Measurements from ENCODE around the gene BTNL2. TPM values are rescaled to one million over a fixed set of nuclear protein-coding genes. Genes with fewer than 3 reads are reported as not detected.

BTNL2 gene
- total RNA-seq, 1 experiment from 2014 or later: not detected

- intact Hi-C loops (cut with micrococcal nuclease; ENCODE audit: unreplicated experiment) (no loop called here), in situ Hi-C loops (cut with HindIII; ENCODE audit: low pct_unique_long_range_greater_than_20kb, low sequenced_read_pairs) (no loop called here)
- H3K27ac ChIP-seq (ENCODE audit: low read length): no peak overlapping the region
- H3K4me1 ChIP-seq (ENCODE audit: control insufficient read depth, insufficient read depth, low read length): peaks cover 4% of the 10 kb centered on the region; the same call in 1 of the 2 replicates
- TF ChIP-seq POLR2AphosphoS5 (IDR thresholded peaks at IDR 0.05; ENCODE audit: low read depth, low read length) (no peak), SIN3A (IDR thresholded peaks at IDR 0.05; ENCODE audit: borderline replicate concordance, insufficient read depth, low read depth, low read length) (no peak), REST (IDR thresholded peaks at IDR 0.05; ENCODE audit: insufficient read depth in 1 of 2, low read depth in 2 of 2, low read length in 1 of 2) (no peak), TCF7L2 (IDR thresholded peaks at IDR 0.05; ENCODE audit: low read depth, low read length) (no peak), CTCF (IDR thresholded peaks at IDR 0.05) (no peak)
- H3K9me3 ChIP-seq (ENCODE audit: control insufficient read depth, insufficient read depth, low read depth, low read length): no peaks in the 10 kb centered on the region
- ChIA-PET CTCF (no interaction called here), POLR2A (no interaction called here)
- BruUV-seq (replicated peaks): no TSS peak
- no peak for DNase-seq (ENCODE audit: low read depth, low spot score)
- no peak overlapping the region for H3K4me3 ChIP-seq (ENCODE audit: low read depth in 2 of 2, low read length in 2 of 2)
- H3K36me3 ChIP-seq (ENCODE audit: control insufficient read depth, insufficient read depth, low read length): no peaks in the 10 kb centered on the region
- no peak for ATAC-seq
- peaks cover 2% of the 10 kb centered on the region; the same call in 1 of the 2 replicates for H3K27me3 ChIP-seq (ENCODE audit: control insufficient read depth, insufficient read depth, low read length)
Measured at GRCh38 chr6:32397252-32397920, 9.6 kb downstream of the BTNL2 start.

DNA sequence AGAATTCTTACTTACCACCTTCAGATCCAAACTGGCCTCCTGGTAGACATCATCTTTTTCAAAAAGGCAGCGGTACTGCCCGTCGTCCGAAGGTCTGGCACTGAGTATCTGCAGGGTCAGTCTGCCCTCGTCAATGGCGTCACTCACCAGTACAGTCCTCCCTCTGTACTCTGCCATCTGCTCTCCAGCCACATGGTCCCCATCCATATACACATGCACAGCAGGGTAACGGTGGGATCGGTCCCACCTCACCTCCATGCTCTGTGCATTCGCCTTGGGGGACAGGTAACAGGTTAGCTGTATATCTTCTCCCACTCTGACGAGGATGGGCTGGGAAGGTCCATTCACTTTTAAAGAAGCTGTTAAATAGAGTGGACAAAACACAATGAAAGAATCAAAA lies 11.0 kb downstream of the BTNL2 start:
- Histone ChIP-seq H3K27me3 (ENCODE audit: control insufficient read depth, insufficient read depth, low read length) (no peaks in the 10 kb centered on the region; the same call in 1 of the 2 replicates), H3K4me3 (ENCODE audit: low read depth in 2 of 2, low read length in 2 of 2) (no peak overlapping the region), H3K27ac (ENCODE audit: low read length) (no peak overlapping the region), H3K36me3 (ENCODE audit: control insufficient read depth, insufficient read depth, low read length) (no peaks in the 10 kb centered on the region), H3K4me1 (ENCODE audit: control insufficient read depth, insufficient read depth, low read length) (no peaks in the 10 kb centered on the region), H3K9me3 (ENCODE audit: control insufficient read depth, insufficient read depth, low read depth, low read length) (no peaks in the 10 kb centered on the region)
- TF ChIP-seq TCF7L2 (IDR thresholded peaks at IDR 0.05; ENCODE audit: low read depth, low read length): no peak
- TF ChIP-seq SIN3A (IDR thresholded peaks at IDR 0.05; ENCODE audit: borderline replicate concordance, insufficient read depth, low read depth, low read length): no peak
- no peak for TF ChIP-seq POLR2AphosphoS5 (IDR thresholded peaks at IDR 0.05; ENCODE audit: low read depth, low read length)
- TF ChIP-seq CTCF (IDR thresholded peaks at IDR 0.05): no peak
- no peak for DNase-seq (ENCODE audit: low read depth, low spot score)
- no peak for ATAC-seq
- no TSS peak for BruUV-seq (replicated peaks)
- in situ Hi-C loops (cut with HindIII; ENCODE audit: low pct_unique_long_range_greater_than_20kb, low sequenced_read_pairs) (no loop called here), intact Hi-C loops (cut with micrococcal nuclease; ENCODE audit: unreplicated experiment) (no loop called here)
- ChIA-PET POLR2A (no interaction called here), CTCF (no interaction called here)
